H1 (cell line): ENCODE measurements around the gene COL5A2. TPM values are rescaled to one million over a fixed set of nuclear protein-coding genes. Genes with fewer than 3 reads are reported as not detected.

Experiments used
- CTCF ChIA-PET: fragments of 300-600 bp; sonication (Branson Sonifier 250); formaldehyde crosslinking; loops from one replicate; lab custom pipeline; 2021; ENCODE audit not compliant: partially characterized antibody; lab: Charles Lee
- POLR2A ChIA-PET: fragments of 300-600 bp; sonication (Branson Sonifier 250); formaldehyde crosslinking; loops from one replicate; lab custom pipeline; 2021; ENCODE audit warnings: inconsistent platforms; ENCODE audit not compliant: partially characterized antibody; lab: Charles Lee
- DNase-seq, 2 experiments: peaks; one replicate each; pipeline versions ENCODE4 v3.0.0 to v3.0.0-alpha.2; 2010 to 2022; ENCODE audit warnings: low spot score in 2 of 2, low read depth in 1 of 2, mixed read lengths in 1 of 2
- FAIRE-seq: peaks from 2 replicates; lab custom pipeline; 2011; peaks lifted over from hg19 to GRCh38; lab: Jason Lieb, UNC
- H2AFZ ChIP-seq: 2 replicates; pipeline ENCODE4 v1.8.1; 2012; ENCODE audit warnings: low read length, inconsistent platforms
- H2AK5ac ChIP-seq: 2 replicates; pipeline ENCODE4 v1.6.1; 2013; ENCODE audit warnings: low read depth, low read length
- H2BK120ac ChIP-seq: replicated peaks from 2 replicates; pipeline ENCODE3; 2013; ENCODE audit warnings: low read depth, low read length, inconsistent platforms
- H2BK12ac ChIP-seq: 2 replicates; pipeline ENCODE4 v1.6.1; 2013; ENCODE audit warnings: low read depth, low read length
- H2BK15ac ChIP-seq: 2 replicates; pipeline ENCODE4 v1.6.1; 2013; ENCODE audit warnings: low read length
- H2BK20ac ChIP-seq: 2 replicates; pipeline ENCODE4 v1.6.1; 2013; ENCODE audit warnings: low read length
- H2BK5ac ChIP-seq: 2 replicates; pipeline ENCODE4 v1.6.1; 2013; ENCODE audit warnings: low read depth, low read length
- H3K14ac ChIP-seq: 2 replicates; pipeline ENCODE4 v1.6.1; 2013; ENCODE audit warnings: inconsistent platforms; ENCODE audit not compliant: insufficient read length
- H3K18ac ChIP-seq: 2 replicates; pipeline ENCODE4 v1.6.1; 2013; ENCODE audit warnings: low read length; ENCODE audit errors: extremely low read depth
- H3K23ac ChIP-seq: 2 replicates; pipeline ENCODE4 v1.6.1; 2013; ENCODE audit warnings: inconsistent platforms; ENCODE audit not compliant: insufficient read length
- H3K23me2 ChIP-seq: 2 replicates; pipeline ENCODE4 v1.6.1; 2013; ENCODE audit warnings: low read depth, low read length
- H3K27ac ChIP-seq: 2 replicates; pipeline ENCODE4 v1.6.1; 2011; ENCODE audit warnings: low read depth, low read length, inconsistent platforms
- H3K27me3 ChIP-seq, 4 experiments: replicated peaks in 1 of 4; 1 replicate in 1 of 4; 2 replicates in 3 of 4; pipeline versions ENCODE4 v1.6.1 to v1.8.1; 2011 to 2013; ENCODE audit warnings: low read length in 3 of 4, mild to moderate bottlenecking in 3 of 4, inconsistent platforms in 2 of 4, mixed read lengths in 2 of 4, moderate library complexity in 1 of 4; ENCODE audit not compliant: control insufficient read depth in 3 of 4, insufficient read depth in 3 of 4; ENCODE audit errors: extremely low read depth in 1 of 4
- H3K36me3 ChIP-seq, 4 experiments: 2 replicates each; pipeline versions ENCODE4 v1.6.1 to v1.8.1; 2011 to 2013; ENCODE audit warnings: mild to moderate bottlenecking in 4 of 4, low read length in 3 of 4, moderate library complexity in 2 of 4, control low read depth in 1 of 4, inconsistent platforms in 1 of 4; ENCODE audit not compliant: insufficient read depth in 4 of 4, control insufficient read depth in 2 of 4
- H3K4ac ChIP-seq: replicated peaks from 2 replicates; pipeline ENCODE3; 2013; ENCODE audit warnings: low read length, low read depth, mixed read lengths, inconsistent platforms; ENCODE audit not compliant: insufficient read length
- H3K4me1 ChIP-seq, 4 experiments: replicated peaks in 1 of 4; 1 replicate in 1 of 4; 2 replicates in 3 of 4; pipeline versions ENCODE4 v1.6.1 to v1.8.1; 2011 to 2013; ENCODE audit warnings: low read length in 3 of 4, inconsistent platforms in 2 of 4, mixed read lengths in 1 of 4; ENCODE audit not compliant: insufficient read depth in 4 of 4, control insufficient read depth in 3 of 4
- H3K4me2 ChIP-seq, 2 experiments: 2 replicates each; pipeline versions ENCODE4 v1.6.1 to v1.8.1; 2011 to 2013; ENCODE audit warnings: low read depth in 2 of 2, low read length in 2 of 2, control low read depth in 1 of 2, inconsistent platforms in 1 of 2, mild to moderate bottlenecking in 1 of 2; ENCODE audit not compliant: insufficient read depth in 1 of 2
- H3K4me3 ChIP-seq, 4 experiments: fragments of 200-600, 300-600 bp in 1 of 4; sonication (generic), shearing (Covaris generic), sonication (Bioruptor Twin) in 1 of 4; 2 replicates each; pipeline versions ENCODE4 v1.5.1 to v1.8.1; 2011 to 2016; ENCODE audit warnings: low read length in 4 of 4, low read depth in 3 of 4, control low read depth in 2 of 4, inconsistent platforms in 2 of 4, mild to moderate bottlenecking in 2 of 4, mixed read lengths in 1 of 4, moderate library complexity in 1 of 4; ENCODE audit not compliant: insufficient read depth in 2 of 4; ENCODE audit errors: extremely low read depth in 1 of 4
- H3K56ac ChIP-seq: replicated peaks from 2 replicates; pipeline ENCODE3; 2013; ENCODE audit warnings: low read depth, mild to moderate bottlenecking, mixed read lengths, low read length, inconsistent platforms; ENCODE audit not compliant: insufficient read length
- H3K79me1 ChIP-seq: 2 replicates; pipeline ENCODE4 v1.6.1; 2013; ENCODE audit warnings: low read depth, low read length, control low read depth
- H3K79me2 ChIP-seq, 2 experiments: 2 replicates each; pipeline versions ENCODE4 v1.6.1 to v1.8.1; 2012 to 2013; ENCODE audit warnings: low read length in 2 of 2, mild to moderate bottlenecking in 2 of 2, inconsistent platforms in 1 of 2; ENCODE audit not compliant: insufficient read depth in 2 of 2, control insufficient read depth in 1 of 2
- H3K9ac ChIP-seq, 4 experiments: replicated peaks in 1 of 4; 1 replicate in 1 of 4; 2 replicates in 3 of 4; pipeline versions ENCODE4 v1.6.1 to v1.8.1; 2011 to 2013; ENCODE audit warnings: low read depth in 3 of 4, low read length in 3 of 4, control low read depth in 2 of 4, mild to moderate bottlenecking in 2 of 4, moderate library complexity in 2 of 4, inconsistent platforms in 1 of 4; ENCODE audit errors: extremely low read depth in 1 of 4
- H3K9me3 ChIP-seq, 2 experiments: 2 replicates each; pipeline versions ENCODE4 v1.6.1 to v1.8.1; 2012 to 2013; ENCODE audit warnings: mild to moderate bottlenecking in 2 of 2, moderate library complexity in 2 of 2, control low read depth in 1 of 2, inconsistent platforms in 1 of 2, low read depth in 1 of 2, low read length in 1 of 2, mixed read lengths in 1 of 2; ENCODE audit not compliant: insufficient read depth in 2 of 2
- H4K20me1 ChIP-seq, 2 experiments: replicated peaks in 1 of 2; 2 replicates each; pipeline versions ENCODE3 to v1.8.1; 2011 to 2013; ENCODE audit warnings: inconsistent platforms in 2 of 2, low read length in 2 of 2, mild to moderate bottlenecking in 1 of 2; ENCODE audit not compliant: insufficient read depth in 2 of 2, control insufficient read depth in 1 of 2
- H4K5ac ChIP-seq: 2 replicates; pipeline ENCODE4 v1.6.1; 2013; ENCODE audit warnings: low read length, low read depth, mixed read lengths, inconsistent platforms; ENCODE audit not compliant: insufficient read length
- H4K8ac ChIP-seq: 2 replicates; pipeline ENCODE4 v1.8.0; 2013; ENCODE audit warnings: mild to moderate bottlenecking, moderate library complexity, low read length, inconsistent platforms; ENCODE audit not compliant: insufficient read depth; ENCODE audit errors: extremely low read depth
- H4K91ac ChIP-seq: replicated peaks from 2 replicates; pipeline ENCODE3; 2013; ENCODE audit warnings: low read length, mixed read lengths, inconsistent platforms; ENCODE audit not compliant: insufficient read length
- BACH1 ChIP-seq: IDR thresholded peaks from 2 replicates; pipeline ENCODE4 v1.6.1; 2012; ENCODE audit warnings: low read length, improper control_type of control experiment
- BCL11A ChIP-seq, 2 experiments: IDR thresholded peaks; one replicate each; pipeline ENCODE4 v1.6.1; 2011; ENCODE audit warnings: low read depth in 2 of 2, low read length in 2 of 2, mild to moderate bottlenecking in 2 of 2
- BRCA1 ChIP-seq: IDR thresholded peaks from 2 replicates; pipeline ENCODE4 v1.6.1; 2012; ENCODE audit warnings: low read depth, low read length, improper control_type of control experiment
- EZH2 ChIP-seq: fragments of 200-600 bp; sonication (generic); IDR thresholded peaks from 2 replicates; pipeline ENCODE4 v1.7.1; 2012; ENCODE audit warnings: low read depth, mild to moderate bottlenecking, moderate library complexity, low read length, inconsistent platforms; ENCODE audit not compliant: severe bottlenecking
- POLR2A ChIP-seq, 2 experiments: IDR thresholded peaks; 1 replicate in 1 of 2; 2 replicates in 1 of 2; pipeline ENCODE4 v1.6.1; 2011; ENCODE audit warnings: low read depth in 2 of 2, low read length in 2 of 2, mild to moderate bottlenecking in 2 of 2; ENCODE audit errors: control extremely low read depth in 1 of 2
- POLR2AphosphoS5 ChIP-seq: IDR thresholded peaks from 2 replicates; pipeline ENCODE4 v1.6.1; 2011; ENCODE audit warnings: low read depth, low read length
- SP4 ChIP-seq: IDR thresholded peaks from 2 replicates; pipeline ENCODE4 v1.6.1; 2012; ENCODE audit warnings: low read length, inconsistent platforms
- polyA plus RNA-seq, 7 experiments: library from polyadenylated mRNA; depleted of rRNA in 3 of 7; stranded (reverse) in 5 of 7; unstranded in 2 of 7; fragments of >200 nt in 5 of 7; fragments of 200-250 nt in 2 of 7; gene quantifications; 1 replicate in 5 of 7; 2 replicates in 1 of 7; 4 replicates in 1 of 7; pipeline versions ENCODE4 v1.2.1 to v1.2.3, GENCODE V29; 2011 to 2013; ENCODE audit warnings: missing spikeins in 2 of 7, mixed read lengths in 2 of 7
- total RNA-seq: library from RNA; stranded (reverse); fragmentation: NEBNext Ultra II Directional; extraction: Animal tissue kit (Norgen Biotek cat#: 25700); gene quantifications from 2 replicates; pipeline ENCODE4 v1.2.1, GENCODE V29; 2021

COL5A2 gene
- total and polyA plus RNA-seq, 2 of the 8 experiments (the other 6 are each of a cell fraction or from before 2014, with no cell fraction given) = 4.7 to 24.2 TPM

GRCh38 chr2:189191766-189192165 is 12.2 kb upstream of the COL5A2 start:
- no peak for TF ChIP-seq BACH1
- TF ChIP-seq EZH2 = no peak
- no peak for TF ChIP-seq POLR2AphosphoS5
- no peak for TF ChIP-seq BCL11A (IDR thresholded peaks at IDR 0.05; ENCODE audit: low read depth in 2 of 2, low read length in 2 of 2)
- TF ChIP-seq SP4 = no peak
- TF ChIP-seq POLR2A (IDR thresholded peaks at IDR 0.05; ENCODE audit: control extremely low read depth in 1 of 2, low read depth in 2 of 2, low read length in 2 of 2) = no peak
- TF ChIP-seq BRCA1 = no peak
- TF ChIP-seq, all 59 proteins: peak for 0
- no peaks in the 10 kb centered on the region for H4K20me1 ChIP-seq
- no peak overlapping the region for H2BK20ac ChIP-seq
- no peak overlapping the region for H4K8ac ChIP-seq
- H3K14ac ChIP-seq = no peak overlapping the region
- no peak overlapping the region for H3K27ac ChIP-seq
- H3K79me2 ChIP-seq = no peaks in the 10 kb centered on the region
- H2AFZ ChIP-seq = no peak overlapping the region
- no peaks in the 10 kb centered on the region for H3K23me2 ChIP-seq
- H3K27me3 ChIP-seq = no peaks in the 10 kb centered on the region
- H2BK15ac ChIP-seq = no peak overlapping the region
- H4K91ac ChIP-seq = no peak overlapping the region
- H3K36me3 ChIP-seq = no peaks in the 10 kb centered on the region
- no peaks in the 10 kb centered on the region for H3K79me1 ChIP-seq
- no peak overlapping the region for H3K23ac ChIP-seq
- no peak overlapping the region for H2BK120ac ChIP-seq
- CTCF ChIA-PET = interaction anchor here (0.6 to 2.0 kb wide), 8 partner anchors 11 to 496 kb away, joined by 3 to 8 read pairs (median 4); partner anchors contain the start of gene COL5A2
- H3K4ac ChIP-seq = no peak overlapping the region
- no peaks in the 10 kb centered on the region; a peak in 1 of 7 replicates for H3K4me1 ChIP-seq
- no peak overlapping the region for H3K4me2 ChIP-seq
- FAIRE-seq (no peak), DNase-seq (no peak)
- H3K4me3 ChIP-seq = no peak overlapping the region
- H3K9ac ChIP-seq = no peak overlapping the region
- no peak overlapping the region for H2AK5ac ChIP-seq
- POLR2A ChIA-PET = interaction anchor here (0.8 kb wide), 1 partner anchor 26 kb away, joined by 3 read pairs; no protein-coding TSS in a partner anchor
- H3K56ac ChIP-seq = no peak overlapping the region
- H3K9me3 ChIP-seq = no peaks in the 10 kb centered on the region
- no peak overlapping the region for H3K18ac ChIP-seq
- no peak overlapping the region for H4K5ac ChIP-seq
- H2BK12ac ChIP-seq = no peak overlapping the region
- H2BK5ac ChIP-seq = no peak overlapping the region
